ENCODE results near the gene DGCR6.
"Not testable (repeated sequence)": the region's sequence is repeated elsewhere in the genome, so short reads cannot be mapped to it uniquely, and the experiment has no call there.

Gene DGCR6

GRCh38 chr22:18931905-18932652 lies 26.0 kb downstream of the DGCR6 start:
- DNase-seq, result no peak

DNA sequence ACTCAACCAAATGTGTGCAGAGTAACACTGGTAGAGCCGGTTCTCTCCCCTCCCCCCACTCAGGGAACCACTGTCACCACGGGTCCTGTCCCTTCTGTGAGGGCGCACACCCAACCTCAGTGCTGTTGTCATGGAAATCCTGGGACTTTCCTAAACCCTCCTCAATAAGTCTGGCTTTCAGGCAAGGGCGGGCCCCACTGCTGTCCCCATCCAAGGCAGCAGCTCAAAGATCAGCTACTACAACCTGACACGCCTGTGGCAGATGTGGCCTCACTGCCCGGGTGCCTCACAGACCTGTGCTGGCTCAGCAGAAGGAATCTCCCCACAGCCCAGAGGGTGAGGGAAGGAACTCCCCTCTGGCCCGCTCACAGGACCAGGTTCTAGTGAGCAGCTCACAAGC lies 27.8 kb downstream of the DGCR6 start:
- no peak for DNase-seq

DNA sequence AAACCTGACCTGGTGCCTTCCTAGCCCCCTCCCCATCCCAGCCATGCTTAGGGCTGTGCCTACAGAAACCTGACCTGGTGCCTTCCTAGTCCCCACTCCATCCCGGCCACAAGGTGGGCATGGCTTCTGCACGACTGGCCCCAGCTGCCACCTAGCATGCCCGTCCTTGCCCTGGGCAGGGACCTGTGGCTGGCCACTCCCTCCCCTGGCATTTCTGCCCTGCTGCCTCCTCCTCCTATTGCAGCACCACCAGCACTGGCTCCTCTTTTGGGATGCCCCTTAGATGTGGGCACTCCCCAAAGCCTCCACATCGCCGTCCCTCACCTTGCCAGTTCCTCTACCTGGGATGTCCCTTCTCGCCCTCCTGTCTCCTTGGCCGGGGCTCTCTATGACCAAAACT lies 28.6 kb downstream of the DGCR6 start:
- DNase-seq, result not testable (repeated sequence)

DNA sequence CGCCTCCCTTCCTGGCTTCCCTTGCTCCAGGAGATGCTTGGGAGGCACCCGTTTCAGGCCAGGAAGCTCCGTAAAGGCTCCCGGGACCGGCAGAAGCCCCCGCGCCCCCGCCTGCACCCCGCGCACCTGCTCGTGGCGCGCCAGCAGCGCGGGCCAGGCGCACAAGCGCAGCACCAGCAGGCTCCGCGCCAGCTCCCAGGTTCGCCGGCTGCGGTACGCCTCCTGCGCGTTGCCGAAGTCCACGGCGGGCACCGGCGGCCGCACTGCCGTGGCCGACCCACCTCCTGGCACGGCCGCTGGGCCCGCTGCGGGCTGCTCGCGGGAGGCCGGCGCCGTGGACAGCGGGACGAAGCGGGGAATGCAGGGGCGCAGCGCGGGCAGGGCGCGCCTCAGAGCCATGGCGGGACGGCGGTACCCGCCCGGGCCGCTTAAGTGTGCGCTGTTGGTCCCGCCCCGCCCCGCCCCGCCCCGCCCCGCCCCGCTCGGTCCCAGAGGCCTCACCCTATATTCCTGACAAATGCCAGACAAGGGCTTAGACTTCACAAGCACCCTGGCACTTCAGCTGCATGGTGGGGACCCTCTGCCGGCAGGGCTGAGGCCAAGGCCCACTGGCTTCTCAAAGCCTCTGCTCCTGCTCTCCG lies 29.9 kb downstream of the DGCR6 start, which contains the start of gene PRODH:
Gene PRODH (minus strand): TSS at position 405 of the 641 bp plus-strand sequence. CDS start 6 bp downstream, at position 399.
- no peak for DNase-seq

- not testable (repeated sequence) for DNase-seq
Measured at GRCh38 chr22:18938691-18939090, 32.6 kb downstream of the DGCR6 start.

- not testable (repeated sequence) for DNase-seq
Measured at GRCh38 chr22:18947105-18947504, 41.0 kb downstream of the DGCR6 start.

DNA sequence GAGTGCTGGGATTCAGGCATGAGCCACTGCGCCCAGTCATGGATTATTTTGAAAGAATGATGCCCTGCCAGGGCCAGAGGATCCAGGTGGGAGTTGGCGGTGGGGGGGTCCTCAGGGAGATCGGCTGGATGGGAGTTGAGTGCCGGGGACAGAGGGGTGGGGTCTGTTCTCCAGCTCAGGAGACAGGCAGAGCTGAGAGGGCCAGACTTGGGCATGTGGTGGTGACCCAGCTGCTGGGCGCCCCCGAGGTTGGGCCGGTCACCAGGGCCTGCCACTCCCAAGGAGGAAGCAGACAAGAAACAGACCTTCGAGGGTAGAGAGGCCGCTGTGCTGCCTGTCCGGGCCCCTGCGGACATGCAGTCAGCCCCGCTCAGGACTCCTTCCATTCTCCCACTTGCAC lies 41.8 kb downstream of the DGCR6 start:
- no peak for DNase-seq

DNA sequence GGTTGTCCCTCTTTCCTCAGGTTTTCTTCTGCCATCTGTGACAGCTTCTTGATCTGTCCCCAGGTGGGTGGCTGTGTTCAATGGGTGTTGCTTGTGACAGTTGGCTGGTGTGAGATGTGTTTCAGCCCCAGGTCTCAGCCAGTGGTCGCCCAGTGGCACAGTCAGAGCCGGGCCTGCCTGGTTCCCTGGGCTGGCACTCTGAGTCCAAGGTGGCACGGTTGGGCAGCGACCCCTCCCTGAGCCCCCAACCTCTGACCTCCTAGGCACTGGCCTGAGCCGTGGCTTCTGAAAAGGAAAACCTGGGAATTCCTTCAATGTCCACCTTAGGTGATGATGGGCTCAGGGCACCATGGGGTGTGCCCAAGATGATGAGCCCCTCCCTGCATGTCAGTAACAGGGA lies 44.0 kb downstream of the DGCR6 start:
- no peak for DNase-seq

- DNase-seq, result no peak
Measured at GRCh38 chr22:18952022-18952421, 45.9 kb downstream of the DGCR6 start.

DNA sequence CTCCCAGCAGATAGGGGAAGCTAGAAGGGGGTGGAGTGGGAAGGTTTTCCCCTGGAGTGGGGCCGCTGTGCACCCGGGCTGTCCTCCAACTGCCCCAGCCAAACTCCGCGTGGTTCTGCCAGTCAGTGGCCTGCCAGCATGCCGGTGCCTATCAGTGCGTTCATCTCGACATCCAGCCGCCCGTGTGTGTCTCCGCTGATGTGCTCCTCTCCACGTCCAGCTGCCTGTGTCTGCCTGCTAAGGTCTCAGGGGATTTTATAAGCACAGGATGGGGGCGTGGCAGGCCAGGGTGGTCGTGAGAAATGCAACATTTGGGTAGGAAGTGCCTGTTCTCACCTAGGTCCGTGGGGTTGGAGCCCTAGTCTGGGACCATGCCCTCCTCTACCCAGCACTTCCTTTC lies 47.0 kb downstream of the DGCR6 start:
- not testable (repeated sequence) for DNase-seq

DNA sequence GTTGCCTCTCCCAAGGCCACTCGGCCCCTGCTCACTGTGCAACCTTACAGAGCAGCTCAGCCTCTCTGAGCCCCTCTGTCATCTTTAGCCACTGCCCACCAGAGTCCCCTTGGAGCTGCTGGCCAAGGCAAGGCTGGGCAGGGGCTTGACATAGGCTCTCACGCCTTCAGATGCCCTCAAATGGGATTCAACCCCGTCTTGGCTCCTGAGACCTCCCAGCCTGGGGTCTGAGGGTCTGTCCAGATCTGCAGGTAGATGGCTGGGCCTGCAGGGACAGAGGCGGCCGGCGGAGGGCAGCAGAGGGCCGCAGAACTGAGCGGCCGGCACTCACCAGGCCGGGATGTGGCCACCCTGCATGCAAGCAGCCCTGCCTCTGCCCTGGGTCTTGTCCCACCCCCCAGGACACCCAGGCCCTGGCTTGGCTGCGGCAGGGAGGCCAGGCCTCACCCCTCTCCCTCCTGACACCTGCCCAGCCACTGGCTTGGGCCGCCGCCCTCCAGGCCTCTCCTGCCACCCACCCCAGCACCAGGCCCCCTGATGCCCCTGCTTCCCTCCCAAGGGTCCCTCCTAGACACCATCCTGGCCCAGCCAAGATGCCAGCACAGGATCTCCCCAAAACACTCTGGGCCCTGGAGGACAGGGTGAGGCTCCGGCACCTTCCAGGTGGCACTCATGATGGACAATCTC lies 48.3 kb downstream of the DGCR6 start:
- DNase-seq, result peak; percentile 23

DNA sequence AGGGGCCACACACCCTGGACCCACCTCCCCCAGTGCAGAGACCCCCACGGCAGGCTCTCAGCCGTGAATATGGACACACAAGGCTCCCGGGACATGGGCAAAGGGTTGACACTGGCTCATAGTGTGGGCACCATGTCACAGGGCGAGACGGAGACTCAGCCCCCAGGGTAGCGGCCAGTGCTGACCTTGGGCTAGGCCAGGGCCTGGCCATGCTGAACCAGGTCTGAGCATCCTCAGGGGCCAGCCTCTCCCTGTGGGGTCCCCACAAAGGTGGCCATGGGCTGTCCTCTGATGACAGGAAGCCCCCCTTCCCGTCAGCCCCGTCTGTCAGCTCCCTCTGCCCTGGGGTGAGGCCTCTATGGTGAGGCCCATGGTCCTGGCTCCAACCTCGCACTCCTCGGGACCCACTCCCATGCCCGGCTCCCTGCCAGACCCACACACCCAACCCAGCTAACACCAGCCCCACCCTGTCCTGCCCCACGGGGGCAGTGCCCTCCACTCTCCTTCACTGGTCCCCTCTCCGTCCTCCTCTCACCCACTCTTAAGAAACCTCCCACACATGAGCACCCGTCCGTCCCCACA lies 49.0 kb downstream of the DGCR6 start:
- no peak for DNase-seq

DNA sequence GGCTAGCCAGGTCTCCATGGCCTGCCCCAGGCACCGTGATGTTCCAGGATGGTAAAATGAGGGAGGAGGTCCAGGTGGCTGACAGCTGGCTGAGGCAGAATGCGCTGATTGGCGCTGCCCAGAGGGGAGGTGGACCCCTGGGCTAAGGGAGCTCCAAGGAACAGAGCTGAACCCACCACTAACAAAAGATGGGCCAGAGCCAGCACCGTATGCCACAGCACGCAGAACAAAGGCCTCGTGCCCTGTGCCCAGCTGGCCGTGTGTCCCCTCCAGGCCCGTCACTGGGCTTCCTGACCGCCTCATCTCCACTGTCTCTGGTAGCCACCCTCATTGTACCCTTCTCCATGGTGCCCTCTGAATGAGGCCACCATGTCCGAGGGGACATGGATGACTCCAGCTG lies 49.6 kb downstream of the DGCR6 start:
- no peak for DNase-seq

DNA sequence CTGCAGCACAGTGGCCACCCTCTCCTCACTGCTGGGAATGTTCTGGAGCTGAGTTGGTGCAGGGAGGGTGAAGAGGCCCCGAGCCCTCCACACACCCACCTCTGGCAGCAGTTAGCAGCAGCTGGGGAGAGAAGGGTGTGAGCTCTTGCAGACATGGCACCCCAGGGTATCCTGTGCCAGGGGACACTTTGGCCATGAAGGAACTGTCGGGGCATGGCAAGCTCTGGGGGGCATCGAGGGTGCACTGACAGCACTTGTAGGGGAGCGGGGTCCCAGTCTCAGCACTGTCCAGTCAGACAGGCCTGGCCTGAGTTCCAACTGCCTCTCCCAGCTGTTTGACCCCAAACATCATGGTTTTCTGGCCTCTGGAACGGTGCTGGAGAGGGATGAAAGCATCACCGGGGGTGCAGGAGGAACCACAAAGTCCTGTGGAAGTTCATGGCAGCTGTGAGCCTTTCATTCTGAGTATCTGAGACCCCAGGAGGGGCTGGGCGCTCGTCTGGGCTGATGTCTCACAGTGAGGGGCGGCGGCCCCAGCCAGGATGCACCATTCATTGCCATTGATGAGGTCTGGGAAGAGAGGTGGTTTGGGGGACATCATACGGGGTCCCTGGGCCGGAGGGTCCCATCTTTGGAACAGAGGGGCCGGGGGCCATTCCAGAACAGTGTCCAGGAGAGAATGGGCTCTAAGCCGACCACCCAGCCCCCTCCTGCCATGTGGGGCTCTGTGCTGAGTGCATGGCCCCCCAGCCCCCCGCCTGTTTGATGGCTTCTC lies 50.2 kb downstream of the DGCR6 start:
- DNase-seq, result not testable (repeated sequence)

DNA sequence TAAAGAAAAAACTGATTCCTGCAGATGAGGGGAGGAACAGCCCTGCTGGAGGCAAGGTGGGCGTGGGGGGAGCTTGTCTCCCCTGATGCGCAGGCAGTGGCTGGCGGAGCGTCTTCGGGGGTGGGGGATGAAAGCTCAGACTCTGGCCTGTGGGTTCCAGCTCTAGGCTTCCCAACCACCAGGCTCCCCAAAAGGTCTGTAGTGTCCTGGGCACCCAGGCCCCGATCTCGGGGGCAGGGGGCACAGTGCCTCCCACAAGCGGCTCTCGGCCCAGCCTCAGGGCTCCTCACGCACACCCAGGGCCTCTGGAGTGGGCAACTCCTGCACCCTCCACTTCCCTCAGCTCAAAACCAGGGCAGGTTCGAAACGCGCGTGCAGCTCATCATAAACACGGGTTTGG lies 50.8 kb downstream of the DGCR6 start:
- DNase-seq, result not testable (repeated sequence)

- not testable (repeated sequence) for DNase-seq
Measured at GRCh38 chr22:18957621-18958320, 51.7 kb downstream of the DGCR6 start.

DNA sequence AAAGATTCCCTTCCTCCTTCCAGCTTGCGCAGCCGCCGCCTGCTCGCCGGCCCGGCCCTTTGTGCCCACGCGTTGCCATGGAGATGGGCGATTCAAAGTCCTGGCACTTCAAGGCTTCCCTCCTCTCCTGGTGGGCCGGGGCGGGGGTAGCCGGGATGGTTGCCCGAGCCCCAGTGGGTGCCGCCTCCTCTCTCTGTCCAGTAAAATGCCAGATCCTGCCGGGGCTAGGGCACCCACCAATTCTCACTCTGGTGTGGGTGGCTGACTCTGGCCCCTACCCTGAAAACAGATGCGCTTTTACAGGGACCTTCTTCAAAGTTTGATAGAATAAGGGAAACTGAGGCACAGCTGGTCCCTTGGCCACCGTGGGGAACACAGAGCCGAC lies 52.2 kb downstream of the DGCR6 start:
- not testable (repeated sequence) for DNase-seq

DNA sequence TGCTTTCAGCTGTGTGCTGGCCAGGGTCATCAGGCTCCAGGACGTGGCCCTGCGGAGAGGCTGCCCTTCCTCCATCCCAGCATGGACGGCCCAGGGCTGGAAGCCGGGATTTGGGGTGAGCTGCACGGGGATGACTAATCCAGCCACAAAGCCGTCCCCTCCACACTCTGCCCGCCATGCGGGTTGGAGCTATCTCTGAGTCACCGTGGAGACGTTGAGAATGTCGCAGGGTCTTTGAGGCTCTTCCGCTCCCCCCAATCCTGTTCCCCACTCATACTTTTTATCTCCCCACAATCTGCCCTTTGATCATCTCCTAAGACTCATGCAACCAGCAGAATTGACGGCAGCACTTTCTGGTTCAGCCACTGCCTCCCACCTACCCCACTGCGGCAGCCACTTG lies 52.6 kb downstream of the DGCR6 start:
- DNase-seq, result not testable (repeated sequence)

GRCh38 chr22:18959266-18959665 lies 53.1 kb downstream of the DGCR6 start:
- not testable (repeated sequence) for DNase-seq

- not testable (repeated sequence) for DNase-seq
Measured at GRCh38 chr22:18959741-18960140, 53.6 kb downstream of the DGCR6 start.

GRCh38 chr22:18960166-18960820 lies 54.2 kb downstream of the DGCR6 start:
- DNase-seq, result not testable (repeated sequence)
